Loucy (cell line): ENCODE results near the gene DENND10.

Source experiments
- CTCF ChIP-seq: fragments of 200-600 bp; sonication (generic); conservative IDR thresholded peaks from 2 replicates; pipeline ENCODE4 v1.5.1; 2014; ENCODE audit warnings: mild to moderate bottlenecking, antibody characterized with exemption, low read length
- EZH2phosphoT487 ChIP-seq: fragments of 200-600 bp; IDR thresholded peaks from 2 replicates; pipeline ENCODE4 v1.6.1; 2018; ENCODE audit warnings: antibody characterized with exemption, mild to moderate bottlenecking, moderate library complexity, borderline replicate concordance

GRCh38 chr10:119090026-119090795, 13.7 kb upstream of the DENND10 start:
- TF ChIP-seq CTCF (no peak), EZH2phosphoT487 (no peak)
